HG02973 (cell line): Measurements from ENCODE around the gene TNPO1.

Experiments used
- ATAC-seq: cut with Tn5 transposase; IDR thresholded peaks from one replicate; pipeline ENCODE4 v1.9.1; 2021; ENCODE audit warnings: moderate library complexity; ENCODE audit not compliant: unreplicated experiment

The TNPO1 gene

GRCh38 chr5:72817671-72818266, 1.3 kb downstream of the TNPO1 start:
- no peak for ATAC-seq

- peak; percentile 26 for ATAC-seq
Measured at GRCh38 chr5:72818866-72819534, 2.5 kb downstream of the TNPO1 start.

- ATAC-seq = no peak
Measured at GRCh38 chr5:72821776-72822175, 5.3 kb downstream of the TNPO1 start.

GRCh38 chr5:72822944-72823343, 6.5 kb downstream of the TNPO1 start:
- ATAC-seq = no peak

GRCh38 chr5:72829707-72830106, 13.2 kb downstream of the TNPO1 start:
- ATAC-seq = no peak

GRCh38 chr5:72830362-72830761, 13.9 kb downstream of the TNPO1 start:
- ATAC-seq = no peak

- no peak for ATAC-seq
Measured at GRCh38 chr5:72831685-72832084, 15.2 kb downstream of the TNPO1 start.

GRCh38 chr5:72834924-72835323, 18.5 kb downstream of the TNPO1 start:
- ATAC-seq = no peak

- no peak for ATAC-seq
Measured at GRCh38 chr5:72835633-72836032, 19.2 kb downstream of the TNPO1 start.

- no peak for ATAC-seq
Measured at GRCh38 chr5:72836810-72837209, 20.3 kb downstream of the TNPO1 start.

- no peak for ATAC-seq
Measured at GRCh38 chr5:72837524-72838096, 21.1 kb downstream of the TNPO1 start.

GRCh38 chr5:72840041-72840440, 23.6 kb downstream of the TNPO1 start:
- ATAC-seq = no peak

GRCh38 chr5:72841756-72842535, 25.5 kb downstream of the TNPO1 start:
- ATAC-seq = no peak

- ATAC-seq = no peak
Measured at GRCh38 chr5:72842816-72843215, 26.4 kb downstream of the TNPO1 start.

- no peak for ATAC-seq
Measured at GRCh38 chr5:72844218-72844603, 27.8 kb downstream of the TNPO1 start.

- ATAC-seq = no peak
Measured at GRCh38 chr5:72845889-72846288, 29.4 kb downstream of the TNPO1 start.

- no peak for ATAC-seq
Measured at GRCh38 chr5:72846483-72846882, 30.0 kb downstream of the TNPO1 start.

- ATAC-seq = no peak
Measured at GRCh38 chr5:72847439-72847838, 31.0 kb downstream of the TNPO1 start.

GRCh38 chr5:72847989-72848473, 31.6 kb downstream of the TNPO1 start:
- ATAC-seq = peak; percentile 79

- peak; percentile 49 for ATAC-seq
Measured at GRCh38 chr5:72848474-72849428, 32.3 kb downstream of the TNPO1 start.
